OCI-LY3 (cell line): ENCODE measurements around the gene ATP6V1A.

Experiments used
- EZH2phosphoT487 ChIP-seq: fragments of 200-600 bp; shearing (Covaris generic); IDR thresholded peaks from 2 replicates; pipeline ENCODE4 v1.6.1; 2018; ENCODE audit warnings: antibody characterized with exemption, mixed run types, low read depth
- TF ChIP-seq, protein P1 (sequence below): fragments of 200-600, 300-600 bp; sonication (generic); IDR thresholded peaks from 2 replicates; pipeline ENCODE4 v1.5.1; 2014; ENCODE audit warnings: antibody characterized with exemption, low read length, low read depth

DNA sequence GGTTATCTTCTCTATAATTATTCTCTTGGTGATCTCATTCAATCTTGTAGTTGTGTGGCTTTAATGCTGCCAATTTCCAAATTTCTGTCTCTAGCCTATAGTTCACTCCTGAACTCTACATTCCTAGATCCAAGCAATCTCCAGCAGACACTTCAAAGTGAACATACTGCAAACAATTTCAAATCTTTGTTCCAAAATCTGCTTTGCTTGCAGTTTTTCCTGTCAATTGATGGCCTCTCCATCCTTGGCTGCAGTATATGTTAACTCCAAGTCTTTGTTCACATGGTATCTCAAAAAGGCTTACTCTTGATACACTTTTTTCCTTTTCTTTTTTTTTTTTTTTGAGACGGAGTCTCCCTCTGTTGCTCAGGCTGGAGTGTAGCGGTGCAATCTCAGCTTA is 18.2 kb upstream of the ATP6V1A start:
- TF ChIP-seq, protein P1, sequence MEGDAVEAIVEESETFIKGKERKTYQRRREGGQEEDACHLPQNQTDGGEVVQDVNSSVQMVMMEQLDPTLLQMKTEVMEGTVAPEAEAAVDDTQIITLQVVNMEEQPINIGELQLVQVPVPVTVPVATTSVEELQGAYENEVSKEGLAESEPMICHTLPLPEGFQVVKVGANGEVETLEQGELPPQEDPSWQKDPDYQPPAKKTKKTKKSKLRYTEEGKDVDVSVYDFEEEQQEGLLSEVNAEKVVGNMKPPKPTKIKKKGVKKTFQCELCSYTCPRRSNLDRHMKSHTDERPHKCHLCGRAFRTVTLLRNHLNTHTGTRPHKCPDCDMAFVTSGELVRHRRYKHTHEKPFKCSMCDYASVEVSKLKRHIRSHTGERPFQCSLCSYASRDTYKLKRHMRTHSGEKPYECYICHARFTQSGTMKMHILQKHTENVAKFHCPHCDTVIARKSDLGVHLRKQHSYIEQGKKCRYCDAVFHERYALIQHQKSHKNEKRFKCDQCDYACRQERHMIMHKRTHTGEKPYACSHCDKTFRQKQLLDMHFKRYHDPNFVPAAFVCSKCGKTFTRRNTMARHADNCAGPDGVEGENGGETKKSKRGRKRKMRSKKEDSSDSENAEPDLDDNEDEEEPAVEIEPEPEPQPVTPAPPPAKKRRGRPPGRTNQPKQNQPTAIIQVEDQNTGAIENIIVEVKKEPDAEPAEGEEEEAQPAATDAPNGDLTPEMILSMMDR = no peak
- TF ChIP-seq EZH2phosphoT487 = no peak
